Activated CD4-positive, alpha-beta T cell treated with anti-CD3 and anti-CD28 coated beads for 36 hours (primary cell): Measurements from ENCODE around the gene TMEM54. TPM values are rescaled to one million over a fixed set of nuclear protein-coding genes. Genes with fewer than 3 reads are reported as not detected.

Experiments
- ATAC-seq: fragments of 200-7000 bp; cut with Tn5 transposase; one replicate; pipeline ENCODE4 v1.10.0; 2021; ENCODE audit warnings: mild to moderate bottlenecking, moderate library complexity
- CTCF ChIA-PET: fragments of 350-600 bp; sonication (Branson Sonifier 250); formaldehyde crosslinking; loops from one replicate; lab custom pipeline; 2021; ENCODE audit warnings: antibody characterized with exemption; lab: Charles Lee
- POLR2A ChIA-PET: fragments of 350-600 bp; sonication (Branson Sonifier 250); formaldehyde crosslinking; loops from one replicate; lab custom pipeline; 2021; ENCODE audit warnings: antibody characterized with exemption, inconsistent platforms; lab: Charles Lee
- DNase-seq: peaks from one replicate; pipeline ENCODE4 v3.0.0-alpha.2; 2020
- H3K27ac Mint-ChIP-seq: one replicate; pipeline ENCODE4 v1.8.0; 2021; ENCODE audit warnings: mixed read lengths
- H3K27me3 Mint-ChIP-seq: one replicate; pipeline ENCODE4 v1.8.0; 2021; ENCODE audit warnings: mixed read lengths
- H3K36me3 Mint-ChIP-seq: one replicate; pipeline ENCODE4 v1.8.0; 2021; ENCODE audit warnings: low read depth, mixed read lengths
- H3K4me1 Mint-ChIP-seq: one replicate; pipeline ENCODE4 v1.8.0; 2021; ENCODE audit warnings: mixed read lengths
- H3K4me3 Mint-ChIP-seq: one replicate; pipeline ENCODE4 v1.8.0; 2021; ENCODE audit warnings: mild to moderate bottlenecking, moderate library complexity, mixed read lengths
- H3K9me3 Mint-ChIP-seq: one replicate; pipeline ENCODE4 v1.8.0; 2021; ENCODE audit warnings: low read depth, mixed read lengths
- intact Hi-C, 2 experiments: fragments of 100-400 bp; cut with DNase I in 1 of 2; cut with micrococcal nuclease in 1 of 2; formaldehyde crosslinking; loops; one replicate each; pipeline versions ENCODE4 v1.14.2 to v1.15.1; 2022 to 2024; cut with DNase I, micrococcal nuclease
- total RNA-seq, 2 experiments: library from RNA; stranded (reverse); gene quantifications; one replicate each; pipeline ENCODE4 v1.2.3, GENCODE V29; 2021

The TMEM54 gene
- total RNA-seq, 2 experiments from 2014 or later = 1.4 to 1.7 TPM

DNA sequence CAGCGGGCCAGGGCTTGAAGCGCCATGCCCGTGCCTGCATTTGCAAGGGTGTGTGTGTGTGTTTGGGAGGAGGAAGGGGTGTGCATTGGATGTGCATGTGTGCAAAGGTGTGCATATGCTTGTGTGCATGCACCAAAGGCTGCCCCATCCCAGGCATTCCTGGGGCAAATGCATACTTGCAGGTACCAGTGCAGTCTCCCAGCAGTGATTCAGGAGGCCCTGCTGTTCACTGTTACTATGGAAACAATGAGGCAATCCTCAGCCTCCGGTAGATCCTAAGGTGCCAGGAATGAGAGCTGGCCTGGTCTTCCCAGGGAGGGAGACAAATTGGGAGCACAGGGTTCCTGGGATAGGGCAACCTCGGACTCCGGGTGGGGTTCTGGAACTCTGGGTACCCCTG is 23.0 kb downstream of the TMEM54 start:
- H3K27me3 Mint-ChIP-seq = peaks cover 25% of the 10 kb centered on the region
- H3K4me1 Mint-ChIP-seq = no peaks in the 10 kb centered on the region
- no peak overlapping the region for H3K4me3 Mint-ChIP-seq
- H3K27ac Mint-ChIP-seq = no peak overlapping the region
- DNase-seq = no peak
- H3K36me3 Mint-ChIP-seq = no peaks in the 10 kb centered on the region
- CTCF ChIA-PET = interaction anchor here (0.7 to 1.4 kb wide), 4 partner anchors 41 to 216 kb away, joined by 3 to 5 read pairs (median 4); no protein-coding TSS in a partner anchor
- POLR2A ChIA-PET = no interaction called here
- H3K9me3 Mint-ChIP-seq = no peaks in the 10 kb centered on the region
- no peak for ATAC-seq
- intact Hi-C loops = no loop called here

DNA sequence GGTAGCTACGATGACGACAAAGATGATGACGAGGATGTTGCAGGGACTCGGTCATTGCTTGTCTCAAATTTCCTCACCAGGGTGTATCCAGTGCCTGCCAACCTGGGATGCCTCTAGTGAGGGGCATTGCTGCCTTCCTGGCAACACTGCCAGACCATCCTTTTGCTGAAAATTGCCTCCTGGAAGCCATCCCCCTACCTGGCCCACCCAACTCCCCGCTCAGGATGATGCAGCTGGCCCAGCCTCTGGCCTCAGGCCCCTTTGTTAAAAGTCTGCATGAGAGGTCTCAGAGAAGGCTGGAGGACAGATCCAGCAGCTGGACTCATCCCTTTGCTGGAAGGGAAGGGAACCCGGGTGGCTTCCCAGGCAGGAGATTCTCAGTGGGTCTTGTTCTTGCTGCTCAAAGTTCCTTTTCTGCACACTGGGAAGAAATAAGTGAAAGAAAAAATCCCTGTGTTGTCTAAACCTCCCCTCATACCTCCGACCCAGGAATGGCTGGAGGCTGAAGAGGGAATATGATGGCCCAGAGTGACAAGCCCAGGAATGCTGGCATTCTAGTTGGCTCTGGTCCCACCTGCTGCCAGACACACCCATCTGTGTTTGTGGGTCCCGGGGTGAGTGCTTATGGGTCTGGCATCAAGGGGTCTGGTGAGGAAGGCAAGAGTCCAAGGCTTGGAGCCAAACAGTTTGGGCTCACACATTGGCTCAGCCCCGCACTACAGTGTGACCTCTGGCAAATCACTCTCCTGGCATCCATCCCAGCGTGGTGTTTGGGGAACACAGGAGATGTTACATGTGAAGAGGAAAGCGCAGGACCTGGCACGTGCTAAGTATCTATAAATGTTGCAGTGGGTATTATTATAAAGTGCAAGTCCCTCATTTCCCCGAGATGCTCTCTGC is 23.7 kb downstream of the TMEM54 start:
- ChIA-PET POLR2A (no interaction called here), CTCF (interaction anchor here (0.7 to 3.5 kb wide), 9 partner anchors 9 to 211 kb away, joined by 3 to 33 read pairs (median 6); partner anchors contain the start of gene HPCA)
- Mint-ChIP-seq H3K4me1 (no peaks in the 10 kb centered on the region), H3K27me3 (peaks cover 28% of the 10 kb centered on the region), H3K27ac (no peak overlapping the region), H3K9me3 (no peaks in the 10 kb centered on the region), H3K4me3 (no peak overlapping the region), H3K36me3 (no peaks in the 10 kb centered on the region)
- no peak for DNase-seq
- intact Hi-C loops = no loop called here
- ATAC-seq = no peak

DNA sequence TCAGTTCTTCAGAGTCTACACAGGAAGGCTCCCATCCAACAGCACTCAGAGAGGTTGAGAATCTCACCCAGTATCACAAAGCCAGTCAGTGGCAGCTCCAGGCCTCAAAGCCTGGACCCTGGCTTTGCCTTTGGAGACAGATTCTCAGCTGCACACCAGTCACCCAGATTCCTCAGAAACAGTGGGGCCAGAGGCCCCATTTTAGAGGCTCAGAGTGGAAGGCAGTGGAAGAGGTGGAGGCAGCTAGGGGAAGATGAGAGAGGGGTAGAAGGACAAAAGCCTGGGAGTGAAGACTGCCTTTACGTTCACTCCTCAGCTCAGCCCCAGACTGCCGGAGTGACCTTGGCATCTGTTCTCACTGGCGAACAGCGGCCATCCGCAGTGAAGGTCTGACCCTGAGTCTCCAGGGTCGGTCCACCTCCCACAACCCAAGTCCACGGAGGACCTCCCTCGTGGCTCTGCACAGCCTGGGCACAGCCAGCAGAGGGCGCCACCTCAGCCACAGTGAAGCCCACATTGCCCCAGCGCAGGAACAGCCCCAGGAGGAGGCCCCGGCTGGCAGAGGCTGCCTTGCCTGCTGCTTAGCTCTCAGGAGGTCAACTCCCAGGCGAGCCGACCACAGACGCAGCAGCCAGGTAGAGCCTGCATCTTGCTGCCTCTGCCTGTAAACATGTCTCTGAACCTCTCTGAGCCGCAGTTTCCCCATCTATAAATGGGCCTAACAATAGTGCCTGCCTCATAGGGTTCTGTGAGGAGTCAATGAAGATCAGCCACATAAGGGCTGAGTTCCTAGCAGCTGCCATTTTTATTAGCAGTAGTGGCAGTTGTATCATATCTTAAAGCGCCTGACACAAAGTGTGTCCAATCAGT is 24.6 kb downstream of the TMEM54 start:
- ATAC-seq (peak; percentile 89), DNase-seq (peak; percentile 86)
- Mint-ChIP-seq H3K27me3 (peaks cover 34% of the 10 kb centered on the region), H3K4me3 (no peak overlapping the region), H3K9me3 (no peaks in the 10 kb centered on the region), H3K27ac (no peak overlapping the region), H3K4me1 (no peaks in the 10 kb centered on the region), H3K36me3 (no peaks in the 10 kb centered on the region)
- intact Hi-C loops = loop anchor here (1.0 kb wide), 1 partner anchor 210 kb away; no protein-coding TSS in a partner anchor
- ChIA-PET CTCF (interaction anchor here (0.6 to 3.5 kb wide), 22 partner anchors 10 to 358 kb away, joined by 3 to 33 read pairs (median 4); partner anchors contain the start of genes AZIN2, HPCA and TRIM62), POLR2A (no interaction called here)

- H3K27me3 Mint-ChIP-seq = peaks cover 42% of the 10 kb centered on the region
- no peak overlapping the region for H3K27ac Mint-ChIP-seq
- POLR2A ChIA-PET = interaction anchor here (0.6 kb wide), 1 partner anchor 89 kb away, joined by 5 read pairs; no protein-coding TSS in a partner anchor
- CTCF ChIA-PET = interaction anchor here (0.5 to 3.5 kb wide), 18 partner anchors 11 to 392 kb away, joined by 3 to 33 read pairs (median 4); partner anchors contain the start of genes AZIN2, HPCA and TRIM62
- no peak overlapping the region for H3K4me3 Mint-ChIP-seq
- no peaks in the 10 kb centered on the region for H3K36me3 Mint-ChIP-seq
- H3K9me3 Mint-ChIP-seq = no peaks in the 10 kb centered on the region
- ATAC-seq (no peak), DNase-seq (no peak)
- H3K4me1 Mint-ChIP-seq = no peaks in the 10 kb centered on the region
- intact Hi-C loops = loop anchor here in 1 of 2 experiments (5.0 kb wide), 1 partner anchor 103 kb away; no protein-coding TSS in a partner anchor
Measured at GRCh38 chr1:32874860-32875752, 26.1 kb downstream of the TMEM54 start.

DNA sequence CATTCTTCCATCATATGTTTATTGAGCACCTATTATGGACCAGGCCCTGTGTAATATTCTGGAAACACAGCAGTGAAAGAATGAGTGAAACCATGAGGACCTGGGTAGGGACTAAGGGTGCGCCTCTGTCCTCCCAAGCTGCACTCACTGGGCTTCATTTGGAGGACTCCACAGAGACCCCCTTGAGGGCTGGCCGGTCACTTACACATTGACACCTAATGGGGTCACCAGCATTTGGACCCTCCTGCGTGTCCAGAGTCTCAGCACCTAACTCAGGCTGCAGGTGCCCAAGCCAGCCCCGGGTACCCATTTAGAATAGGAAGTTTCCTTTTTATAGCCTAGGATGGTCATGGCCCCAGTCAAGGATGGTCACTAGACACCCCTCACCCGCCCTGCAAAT is 27.7 kb downstream of the TMEM54 start:
- ATAC-seq (no peak), DNase-seq (no peak)
- Mint-ChIP-seq H3K27me3 (peaks cover 51% of the 10 kb centered on the region), H3K4me1 (no peaks in the 10 kb centered on the region), H3K36me3 (no peaks in the 10 kb centered on the region), H3K27ac (no peak overlapping the region), H3K9me3 (no peaks in the 10 kb centered on the region), H3K4me3 (no peak overlapping the region)
- CTCF ChIA-PET = interaction anchor here (0.6 to 2.8 kb wide), 14 partner anchors 11 to 639 kb away, joined by 3 to 10 read pairs (median 4); no protein-coding TSS in a partner anchor
- intact Hi-C loops = loop anchor here (2.0 to 5.0 kb wide), 2 partner anchors 101 to 353 kb away; no protein-coding TSS in a partner anchor
- POLR2A ChIA-PET = no interaction called here

- no peak for ATAC-seq
- Mint-ChIP-seq H3K27ac (no peak overlapping the region), H3K4me3 (no peak overlapping the region), H3K4me1 (no peaks in the 10 kb centered on the region), H3K36me3 (no peaks in the 10 kb centered on the region), H3K9me3 (no peaks in the 10 kb centered on the region), H3K27me3 (peaks cover 42% of the 10 kb centered on the region)
- intact Hi-C loops = loop anchor here (1.0 to 5.0 kb wide), 4 partner anchors 100 to 352 kb away; no protein-coding TSS in a partner anchor
- POLR2A ChIA-PET = no interaction called here
- CTCF ChIA-PET = interaction anchor here (0.6 to 2.8 kb wide), 14 partner anchors 12 to 352 kb away, joined by 3 to 10 read pairs (median 4); partner anchors contain the start of gene AZIN2
- no peak for DNase-seq
Measured at GRCh38 chr1:32872192-32872460, 29.1 kb downstream of the TMEM54 start.

- intact Hi-C loops = loop anchor here (1.0 to 5.0 kb wide), 4 partner anchors 99 to 351 kb away; no protein-coding TSS in a partner anchor
- CTCF ChIA-PET = interaction anchor here (0.6 to 2.8 kb wide), 11 partner anchors 11 to 351 kb away, joined by 3 to 10 read pairs (median 4); partner anchors contain the start of gene AZIN2
- ATAC-seq = peak; percentile 22
- no peaks in the 10 kb centered on the region for H3K36me3 Mint-ChIP-seq
- no peaks in the 10 kb centered on the region for H3K4me1 Mint-ChIP-seq
- no peak for DNase-seq
- H3K27ac Mint-ChIP-seq = no peak overlapping the region
- H3K4me3 Mint-ChIP-seq = no peak overlapping the region
- H3K27me3 Mint-ChIP-seq = peaks cover 42% of the 10 kb centered on the region
- POLR2A ChIA-PET = interaction anchor here (0.6 kb wide), 1 partner anchor 13 kb away, joined by 3 read pairs; no protein-coding TSS in a partner anchor
- H3K9me3 Mint-ChIP-seq = no peaks in the 10 kb centered on the region
Measured at GRCh38 chr1:32871364-32872191, 29.6 kb downstream of the TMEM54 start.

- Mint-ChIP-seq H3K4me3 (no peak within 1 kb of the TSS), H3K9me3 (no peaks in the 10 kb centered on the region), H3K27ac (no peak within 1 kb of the TSS), H3K27me3 (peaks cover 42% of the 10 kb centered on the region), H3K36me3 (no peaks in the 10 kb centered on the region), H3K4me1 (no peaks in the 10 kb centered on the region)
- no peak for ATAC-seq
- intact Hi-C loops = loop anchor here in 1 of 2 experiments (5.0 kb wide), 1 partner anchor 98 kb away; no protein-coding TSS in a partner anchor
- POLR2A ChIA-PET = interaction anchor here (0.6 kb wide), 1 partner anchor 14 kb away, joined by 3 read pairs; no protein-coding TSS in a partner anchor
- CTCF ChIA-PET = interaction anchor here (0.9 to 1.7 kb wide), 4 partner anchors 44 to 218 kb away, joined by 3 to 9 read pairs (median 4); no protein-coding TSS in a partner anchor
- no peak for DNase-seq
Measured at GRCh38 chr1:32870615-32871363, 30.4 kb downstream of the TMEM54 start, which contains the start of gene FNDC5. TSS of gene FNDC5 (minus strand) at chr1:32870912.
